Upper lobe of left lung (tissue), 4 donors: ENCODE data around the gene RAB30.

Experiments used
- POLR2A ChIP-seq, 4 donors: fragments of 450-650 bp; IDR thresholded peaks; one replicate each; pipeline ENCODE4 v1.5.1; 2016 to 2017; ENCODE audit warnings: antibody characterized with exemption in 4 of 4, mild to moderate bottlenecking in 2 of 4
- POLR2AphosphoS5 ChIP-seq, 2 donors: sonication (generic); formaldehyde crosslinking; IDR thresholded peaks; one replicate each; pipeline ENCODE4 v1.5.1; 2017; ENCODE audit warnings: antibody characterized with exemption in 2 of 2
- TF ChIP-seq, protein P1 (sequence below), 6 experiments: fragments of 450-650 bp in 4 of 6; fragments of 200-600 bp in 2 of 6; sonication (generic) in 2 of 6; IDR thresholded peaks; one replicate each; pipeline ENCODE4 v1.5.1; 2016 to 2019; ENCODE audit warnings: antibody characterized with exemption in 6 of 6

DNA sequence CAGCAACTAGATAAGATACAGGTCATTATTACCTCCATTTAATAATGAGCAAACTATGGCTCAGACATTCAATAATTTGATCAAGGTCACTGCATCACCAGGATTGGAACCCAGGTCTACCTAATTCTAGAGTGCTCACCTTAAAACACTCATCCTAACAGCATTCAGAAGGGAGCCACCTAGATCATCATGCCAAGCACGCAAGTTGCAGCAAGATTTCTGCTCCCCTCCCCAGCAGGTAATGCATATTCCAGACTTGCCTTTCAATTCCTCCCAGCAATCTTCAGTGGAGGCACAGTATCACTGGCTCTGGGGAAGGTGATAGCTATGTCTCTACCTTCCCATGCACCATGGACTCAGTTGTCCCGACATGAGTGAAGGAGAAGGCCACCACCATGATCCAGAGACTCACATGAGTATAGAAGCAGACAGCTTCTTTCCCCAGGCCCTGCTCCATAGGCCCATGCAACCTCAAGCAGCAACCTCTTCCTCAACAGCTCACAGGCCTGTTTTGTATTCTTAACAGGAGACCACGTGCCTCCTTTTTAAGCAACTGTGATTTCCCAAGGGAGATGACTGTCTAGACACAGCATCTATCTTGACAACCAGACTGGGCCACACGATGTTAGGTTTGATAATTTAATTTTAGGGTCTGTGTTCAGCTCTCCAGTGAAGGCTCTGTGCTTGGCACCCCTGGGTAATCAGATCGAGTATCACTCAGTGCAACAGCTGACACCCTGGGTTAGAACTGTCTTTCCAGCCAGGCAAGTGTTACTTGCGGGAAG, 36.4 kb downstream of the RAB30 start:
- TF ChIP-seq, protein P1, sequence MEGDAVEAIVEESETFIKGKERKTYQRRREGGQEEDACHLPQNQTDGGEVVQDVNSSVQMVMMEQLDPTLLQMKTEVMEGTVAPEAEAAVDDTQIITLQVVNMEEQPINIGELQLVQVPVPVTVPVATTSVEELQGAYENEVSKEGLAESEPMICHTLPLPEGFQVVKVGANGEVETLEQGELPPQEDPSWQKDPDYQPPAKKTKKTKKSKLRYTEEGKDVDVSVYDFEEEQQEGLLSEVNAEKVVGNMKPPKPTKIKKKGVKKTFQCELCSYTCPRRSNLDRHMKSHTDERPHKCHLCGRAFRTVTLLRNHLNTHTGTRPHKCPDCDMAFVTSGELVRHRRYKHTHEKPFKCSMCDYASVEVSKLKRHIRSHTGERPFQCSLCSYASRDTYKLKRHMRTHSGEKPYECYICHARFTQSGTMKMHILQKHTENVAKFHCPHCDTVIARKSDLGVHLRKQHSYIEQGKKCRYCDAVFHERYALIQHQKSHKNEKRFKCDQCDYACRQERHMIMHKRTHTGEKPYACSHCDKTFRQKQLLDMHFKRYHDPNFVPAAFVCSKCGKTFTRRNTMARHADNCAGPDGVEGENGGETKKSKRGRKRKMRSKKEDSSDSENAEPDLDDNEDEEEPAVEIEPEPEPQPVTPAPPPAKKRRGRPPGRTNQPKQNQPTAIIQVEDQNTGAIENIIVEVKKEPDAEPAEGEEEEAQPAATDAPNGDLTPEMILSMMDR (IDR thresholded peaks at IDR 0.05), result no peak
- TF ChIP-seq POLR2A (IDR thresholded peaks at IDR 0.05), result no peak
- no peak for TF ChIP-seq POLR2AphosphoS5 (IDR thresholded peaks at IDR 0.05)
